ENCODE measurements around the gene CD46.

Gene CD46

DNA sequence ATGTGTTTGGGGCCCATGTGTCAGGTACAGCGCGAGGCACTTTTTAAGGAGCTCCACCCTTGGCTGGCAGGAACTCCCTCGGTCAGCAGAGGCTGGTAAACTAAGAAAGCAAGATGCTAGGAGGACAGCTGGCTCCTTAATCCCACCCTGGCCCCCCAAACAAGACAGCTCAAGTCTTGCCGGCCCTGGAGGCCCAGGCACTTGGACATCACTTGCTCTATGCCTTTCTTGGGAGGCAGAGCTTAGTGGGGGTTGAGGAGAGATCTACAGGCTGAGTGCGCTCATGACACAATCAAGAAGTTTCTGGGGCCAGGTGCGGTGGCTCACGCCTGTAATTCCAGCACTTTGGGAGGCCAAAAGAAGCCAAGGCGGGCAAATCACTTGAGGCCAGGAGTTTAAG lies 80.9 kb downstream of the CD46 start:
- no peak for DNase-seq

DNA sequence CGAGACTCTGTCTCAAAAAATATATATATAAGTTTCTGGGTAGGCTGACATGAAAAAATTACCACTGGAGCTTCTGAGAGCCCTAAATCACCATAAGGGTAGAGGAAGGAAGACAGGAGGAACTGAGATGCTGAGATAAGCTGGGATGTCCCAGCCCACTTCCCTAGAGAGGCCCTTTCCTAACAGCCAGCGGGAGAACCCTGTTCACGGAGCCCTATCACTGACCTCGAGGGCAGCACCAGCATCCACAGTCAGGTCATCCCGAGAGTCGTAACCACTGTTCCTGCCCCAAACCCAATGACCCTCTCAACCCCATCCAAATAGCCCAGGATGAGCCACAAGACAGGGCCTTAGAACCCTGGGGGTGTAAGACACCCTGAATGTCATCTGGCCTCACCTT lies 81.5 kb downstream of the CD46 start:
- DNase-seq, result no peak

DNA sequence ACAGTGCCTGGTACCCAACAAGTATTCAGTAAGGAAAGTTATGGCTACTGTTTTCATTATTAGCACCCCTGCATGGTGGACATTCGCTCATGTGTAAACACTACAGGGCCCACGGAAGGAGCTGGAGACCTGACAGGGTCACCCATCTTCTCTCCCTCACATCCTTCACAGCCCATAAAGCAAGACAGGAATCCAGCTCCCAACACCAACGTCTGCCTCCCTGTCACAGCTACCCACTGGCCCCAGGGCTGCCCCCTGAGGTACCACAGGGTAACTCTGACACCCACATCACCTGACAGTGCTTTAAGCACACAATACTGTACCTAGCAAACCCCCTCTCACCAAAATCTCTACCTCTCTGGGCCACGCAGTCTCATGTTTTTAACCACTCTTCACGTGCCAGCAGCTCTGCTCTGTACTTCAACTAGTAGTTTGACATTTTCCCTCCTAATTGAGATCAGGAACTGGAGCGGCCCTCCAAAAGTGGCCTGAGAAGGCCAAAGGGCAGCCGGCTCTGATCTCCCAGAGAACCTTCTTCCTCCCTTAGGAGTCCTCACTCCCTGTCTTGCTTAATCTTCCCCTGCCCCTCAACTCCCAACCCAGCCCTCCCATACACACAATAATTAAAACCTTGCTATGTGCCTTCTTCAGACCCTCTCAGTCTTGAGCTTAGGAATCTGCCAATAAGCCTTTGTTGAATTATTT lies 82.3 kb downstream of the CD46 start:
- DNase-seq, result no peak

DNA sequence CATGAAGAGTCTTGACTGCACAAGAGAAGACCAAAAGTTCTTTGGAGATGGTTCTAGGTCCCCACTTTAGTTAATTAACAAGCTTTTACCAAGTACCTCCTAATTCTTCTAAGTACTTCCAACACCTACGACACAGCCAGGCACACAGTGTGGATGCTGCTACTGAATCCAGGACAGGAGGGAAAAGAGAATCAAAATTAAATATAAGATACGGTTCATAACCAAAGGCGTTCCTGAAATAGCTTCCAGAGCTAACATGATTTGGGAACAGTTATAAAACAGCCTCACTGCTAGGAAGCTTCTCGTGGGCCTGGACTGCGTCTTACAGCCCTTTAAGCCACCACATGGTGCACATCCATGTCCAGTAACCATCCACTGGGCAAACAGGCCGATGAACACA lies 84.1 kb downstream of the CD46 start:
- no peak for DNase-seq

DNA sequence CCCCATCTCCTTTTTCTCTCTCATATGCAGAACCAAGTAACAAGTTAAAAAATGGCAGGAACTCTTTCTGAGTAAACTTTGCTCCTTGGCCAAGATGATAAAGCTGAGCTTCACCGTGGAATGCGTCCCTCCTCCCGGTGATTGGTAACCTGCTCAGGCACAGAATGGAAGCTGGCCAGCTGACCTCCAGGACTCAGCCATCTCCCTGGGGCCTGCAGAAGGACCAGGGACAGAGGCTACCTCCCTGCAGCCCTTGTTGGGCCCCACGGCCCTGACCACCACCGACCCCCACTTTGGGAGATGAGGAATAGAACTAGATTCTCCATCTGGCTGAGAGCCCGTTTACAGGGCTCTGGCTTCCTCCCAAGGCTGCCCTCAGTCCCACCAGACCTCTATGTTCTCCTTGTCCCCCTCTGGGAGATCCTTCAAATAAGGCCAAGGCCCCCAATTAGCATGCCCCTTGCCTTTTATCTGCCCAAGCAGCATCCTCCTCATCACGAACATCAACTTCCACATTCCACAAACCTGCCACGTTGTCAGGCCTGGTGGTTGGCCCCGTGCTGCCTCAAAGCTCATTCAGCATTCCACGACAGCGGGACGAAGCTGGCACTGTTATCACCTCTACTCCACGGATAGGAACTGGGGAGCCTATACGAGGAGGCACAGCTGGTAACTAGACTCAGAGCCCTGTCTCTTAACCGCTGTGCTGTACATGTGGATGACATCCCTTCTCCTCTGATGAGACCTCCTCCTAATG lies 84.9 kb downstream of the CD46 start:
- DNase-seq, result no peak

DNA sequence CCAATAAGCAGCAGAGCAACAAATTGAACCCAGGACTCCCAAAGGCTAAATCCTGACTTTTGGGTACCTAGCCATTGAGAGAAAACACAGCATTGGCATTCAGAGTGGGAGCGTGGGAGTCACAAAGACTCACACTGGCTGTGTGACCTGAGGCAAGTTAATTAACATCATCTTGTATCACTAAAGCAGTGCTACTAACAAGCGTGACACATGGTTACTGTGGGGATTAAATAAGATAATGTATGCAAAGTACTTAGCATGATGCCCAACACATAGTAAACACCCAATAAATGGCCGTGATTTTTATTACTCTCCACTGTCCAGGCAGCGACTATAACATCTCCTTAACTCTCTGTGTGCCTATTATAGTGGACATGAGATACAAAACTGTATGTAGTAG lies 85.8 kb downstream of the CD46 start:
- DNase-seq, result no peak

DNA sequence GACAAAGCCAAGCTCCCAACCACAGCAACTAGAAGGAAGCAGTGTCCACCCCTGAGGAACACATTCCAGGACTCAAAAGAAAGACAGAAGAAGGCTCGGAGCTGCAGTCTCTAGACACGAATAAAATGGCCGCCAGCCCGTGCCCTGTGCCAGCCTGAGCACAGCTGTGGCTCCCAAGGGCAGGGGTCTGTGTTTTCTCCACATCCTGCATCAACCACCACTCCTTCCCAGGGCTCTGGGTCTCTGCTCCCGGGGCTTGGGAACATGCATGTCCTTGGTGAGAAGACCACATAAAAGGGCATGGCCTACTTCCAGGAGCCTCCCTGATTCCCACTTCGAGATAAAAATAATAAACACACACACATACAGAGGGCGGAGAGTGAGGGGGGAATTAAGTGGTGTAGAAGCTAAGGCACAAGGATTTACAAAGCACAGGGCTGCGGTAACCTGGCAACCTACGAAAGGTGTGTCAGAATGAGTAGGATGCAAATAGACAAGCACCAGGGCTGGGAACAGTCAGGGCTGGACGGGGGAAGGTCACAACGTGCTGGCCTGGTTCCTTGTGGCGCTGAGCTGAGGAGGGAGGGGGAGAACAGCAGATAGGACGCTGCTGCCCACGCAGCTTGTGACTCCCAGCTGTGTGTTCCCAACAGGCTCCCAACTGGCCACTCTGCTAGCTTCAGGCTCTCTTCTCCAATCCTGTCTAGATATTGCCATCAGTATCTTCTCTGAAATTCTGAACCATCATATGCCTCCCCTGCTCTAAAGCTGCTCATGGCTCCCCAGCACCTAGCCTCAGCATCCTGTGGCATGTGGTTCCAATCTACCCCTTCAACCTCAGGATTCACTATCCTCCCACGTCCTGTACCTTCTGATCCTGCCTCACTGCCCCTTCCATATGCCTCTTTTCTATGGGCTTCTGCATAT lies 86.6 kb downstream of the CD46 start:
- no peak for DNase-seq

DNA sequence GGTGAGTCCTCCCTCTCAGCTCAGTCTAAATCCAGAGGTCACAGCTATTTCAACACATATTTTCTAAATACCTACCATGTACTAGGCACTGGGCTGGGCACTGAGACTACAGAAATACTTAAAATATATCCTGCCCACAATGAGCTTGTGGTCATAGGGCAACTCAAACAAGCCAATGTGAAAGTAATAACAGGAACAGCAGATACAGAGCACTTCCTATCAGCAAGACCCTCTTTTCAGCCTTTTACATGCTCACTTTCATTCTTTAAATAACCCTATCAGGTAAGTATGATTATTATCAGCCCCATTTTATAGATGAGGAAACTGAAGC lies 87.2 kb downstream of the CD46 start:
- DNase-seq, result no peak

DNA sequence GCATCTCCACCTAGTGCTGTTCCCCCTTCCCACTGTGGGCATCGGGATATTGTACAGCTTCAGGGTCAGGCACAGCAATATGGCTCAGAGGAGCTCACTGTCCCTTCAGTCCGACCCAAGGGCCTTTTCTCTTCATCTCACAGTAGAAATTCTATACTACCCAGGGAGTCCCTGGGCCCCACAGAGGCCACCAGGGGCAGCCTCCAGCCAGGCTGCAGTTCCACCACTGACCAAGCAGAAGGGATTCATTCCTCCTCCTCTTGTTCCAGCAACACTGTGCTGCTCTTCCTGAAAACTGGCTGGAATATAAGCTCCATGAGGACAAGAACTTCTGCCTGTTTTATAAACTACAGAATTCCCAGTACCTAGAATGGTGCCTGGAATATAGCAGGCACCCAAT lies 88.5 kb downstream of the CD46 start:
- DNase-seq, result no peak

DNA sequence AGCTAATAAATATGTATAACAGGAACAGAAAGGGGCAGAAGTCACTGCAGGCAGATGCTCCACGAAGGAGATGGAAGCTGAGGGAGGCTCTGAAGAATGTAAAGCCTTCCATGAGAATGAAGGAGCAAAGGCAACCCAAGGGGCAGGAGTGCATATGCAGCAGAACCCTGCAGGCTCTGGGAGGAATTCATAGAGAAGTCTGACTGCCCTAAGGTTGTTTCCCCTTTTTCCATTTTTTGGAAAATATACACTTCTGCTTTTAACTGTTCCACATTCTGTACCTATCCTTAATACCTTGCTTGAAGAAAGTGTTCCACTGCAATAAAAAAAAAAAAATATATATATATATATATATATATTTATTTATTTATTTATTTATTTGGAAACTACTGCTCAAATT lies 89.4 kb downstream of the CD46 start:
- no peak for DNase-seq

DNA sequence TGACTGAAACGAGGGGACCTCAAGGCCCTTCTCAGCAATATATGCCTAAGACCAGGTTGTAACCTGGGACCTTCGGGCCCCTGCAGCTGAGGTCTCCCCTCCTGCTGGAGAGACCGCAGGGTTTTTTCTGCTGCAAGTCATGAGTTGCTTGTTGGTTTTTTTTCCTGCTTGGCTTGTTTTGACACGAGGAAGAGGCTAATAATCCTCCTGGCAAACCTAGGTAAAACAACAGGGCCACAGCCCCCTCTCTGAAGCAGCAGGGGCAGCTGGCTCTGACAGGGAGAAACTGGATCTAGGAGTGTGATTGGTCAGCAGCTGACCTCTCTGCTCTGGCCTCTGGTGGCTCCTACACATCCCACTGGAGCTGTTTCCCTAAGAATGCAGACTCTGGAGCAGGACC lies 90.0 kb downstream of the CD46 start:
- no peak for DNase-seq

DNA sequence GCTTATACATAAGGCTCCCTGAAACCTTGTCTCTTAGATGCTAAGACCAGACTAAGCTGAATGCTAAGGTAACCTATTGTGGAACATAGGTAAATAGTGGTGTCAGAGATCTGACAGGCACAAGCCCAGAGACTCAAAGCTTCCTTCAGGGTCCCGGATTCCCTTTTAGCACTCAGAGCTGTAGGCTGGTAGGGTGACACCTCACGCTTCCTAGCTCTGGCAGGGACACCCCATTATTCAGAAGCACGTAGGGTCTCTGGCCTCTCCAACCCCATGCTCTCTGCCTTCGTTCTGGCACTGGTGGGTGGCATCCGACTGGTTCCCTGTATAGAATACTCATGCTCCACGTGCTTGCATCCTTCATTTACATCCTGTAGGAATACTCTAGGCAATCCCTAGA lies 90.7 kb downstream of the CD46 start:
- no peak for DNase-seq

DNA sequence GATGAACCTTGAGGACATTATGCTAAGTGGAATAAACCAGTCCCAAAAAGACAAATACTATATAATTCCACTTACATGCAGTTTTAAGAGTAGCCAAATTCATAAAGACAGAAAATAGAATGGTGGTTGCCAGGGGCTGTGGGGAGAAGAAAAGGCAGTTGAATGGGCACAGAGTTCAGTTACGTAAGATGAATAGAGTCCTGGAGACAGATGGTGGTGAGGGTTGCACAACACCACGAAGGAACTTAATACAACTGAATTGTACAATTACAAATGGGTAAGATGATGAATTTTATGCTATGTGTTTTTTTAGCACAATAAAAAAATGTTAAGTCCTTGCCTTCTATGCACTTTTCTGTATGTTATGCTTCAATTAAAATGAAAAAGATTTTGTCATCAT lies 92.5 kb downstream of the CD46 start:
- DNase-seq, result no peak
